Coronary artery (tissue), 2 donors: ENCODE results near the gene MMP1.

Experiments used
- DNase-seq: peaks from one replicate; pipeline ENCODE4 v3.0.0-alpha.2; 2017; ENCODE audit warnings: low spot score
- H3K27ac ChIP-seq, 2 donors: fragments of 200-600 bp; sonication (generic); one replicate each; pipeline ENCODE4 v1.5.1; 2016 to 2019
- H3K4me3 ChIP-seq: fragments of 200-600 bp; sonication (generic); 2 replicates; pipeline ENCODE4 v1.5.1; 2016; ENCODE audit warnings: mild to moderate bottlenecking, moderate library complexity
- TF ChIP-seq, protein P1 (sequence below): fragments of 200-600 bp; sonication (generic); IDR thresholded peaks from one replicate; pipeline ENCODE4 v1.5.1; 2019; ENCODE audit warnings: antibody characterized with exemption

Gene MMP1

DNA sequence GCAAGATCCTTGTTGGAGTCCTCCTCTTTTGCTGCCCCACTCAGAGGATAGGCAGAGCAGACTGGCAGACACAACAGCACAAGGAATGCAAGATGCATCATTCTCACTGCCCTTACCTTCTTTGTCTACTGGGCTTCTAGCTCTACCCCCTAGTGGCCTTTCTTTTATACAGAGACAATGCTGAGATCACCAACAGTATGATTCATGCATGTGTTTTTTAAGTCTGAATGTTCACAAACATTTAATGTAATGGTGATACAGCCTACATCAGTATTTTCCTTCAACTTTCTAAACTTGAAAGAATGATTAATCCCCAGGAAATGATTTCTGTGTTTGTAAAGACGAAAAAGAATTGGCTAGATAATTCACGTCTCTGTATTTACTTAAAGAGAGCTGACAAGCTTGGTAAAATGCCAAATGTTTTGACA lies 17.5 kb downstream of the MMP1 start, which contains the start of gene MMP10:
MMP10 (minus strand) TSS at position 138 of the 428 bp plus-strand sequence; CDS start at position 101, 37 bp downstream.
- Histone ChIP-seq H3K4me3 (no peak within 1 kb of the TSS), H3K27ac (no peak within 1 kb of the TSS)
- DNase-seq, result no peak
- TF ChIP-seq, protein P1, sequence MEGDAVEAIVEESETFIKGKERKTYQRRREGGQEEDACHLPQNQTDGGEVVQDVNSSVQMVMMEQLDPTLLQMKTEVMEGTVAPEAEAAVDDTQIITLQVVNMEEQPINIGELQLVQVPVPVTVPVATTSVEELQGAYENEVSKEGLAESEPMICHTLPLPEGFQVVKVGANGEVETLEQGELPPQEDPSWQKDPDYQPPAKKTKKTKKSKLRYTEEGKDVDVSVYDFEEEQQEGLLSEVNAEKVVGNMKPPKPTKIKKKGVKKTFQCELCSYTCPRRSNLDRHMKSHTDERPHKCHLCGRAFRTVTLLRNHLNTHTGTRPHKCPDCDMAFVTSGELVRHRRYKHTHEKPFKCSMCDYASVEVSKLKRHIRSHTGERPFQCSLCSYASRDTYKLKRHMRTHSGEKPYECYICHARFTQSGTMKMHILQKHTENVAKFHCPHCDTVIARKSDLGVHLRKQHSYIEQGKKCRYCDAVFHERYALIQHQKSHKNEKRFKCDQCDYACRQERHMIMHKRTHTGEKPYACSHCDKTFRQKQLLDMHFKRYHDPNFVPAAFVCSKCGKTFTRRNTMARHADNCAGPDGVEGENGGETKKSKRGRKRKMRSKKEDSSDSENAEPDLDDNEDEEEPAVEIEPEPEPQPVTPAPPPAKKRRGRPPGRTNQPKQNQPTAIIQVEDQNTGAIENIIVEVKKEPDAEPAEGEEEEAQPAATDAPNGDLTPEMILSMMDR, result no peak

DNA sequence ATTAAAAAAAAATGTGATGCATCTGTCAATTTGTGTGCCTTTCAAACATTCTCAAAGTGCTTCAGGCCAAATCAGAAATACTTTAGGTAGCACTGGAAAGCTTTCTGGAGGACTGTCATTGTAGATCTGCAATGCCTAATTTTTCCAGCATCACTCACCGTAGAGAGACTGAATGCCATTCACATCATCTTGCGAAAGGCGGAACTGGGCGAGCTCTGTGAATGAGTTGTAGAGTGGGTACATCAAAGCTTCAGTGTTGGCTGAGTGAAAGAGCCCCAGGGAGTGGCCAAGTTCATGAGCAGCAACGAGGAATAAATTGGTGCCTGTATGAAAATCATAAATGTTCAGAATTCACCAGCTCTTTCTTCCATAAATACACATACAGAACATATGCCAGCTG lies 21.5 kb downstream of the MMP1 start:
- DNase-seq, result no peak
- TF ChIP-seq, protein P1, result no peak
- Histone ChIP-seq H3K4me3 (no peak overlapping the region), H3K27ac (no peak overlapping the region)

DNA sequence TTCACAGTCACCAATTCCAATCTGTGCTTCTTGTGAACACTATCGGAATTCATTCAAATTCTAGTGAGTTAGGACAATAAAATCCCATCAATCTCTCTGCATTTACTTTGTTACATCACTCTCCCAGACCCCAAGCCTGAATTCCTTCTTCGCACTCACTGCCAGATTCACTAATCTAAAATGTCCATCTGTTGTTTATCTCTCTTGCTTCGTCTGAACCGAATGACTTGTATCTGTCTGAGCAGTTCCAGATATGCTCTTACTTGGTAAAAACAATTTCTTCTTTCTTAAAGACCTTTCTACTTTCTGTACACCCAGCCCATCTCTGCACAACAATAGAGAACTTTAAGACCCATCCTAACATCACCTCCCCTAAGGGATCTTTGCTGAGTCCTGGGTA lies 24.6 kb downstream of the MMP1 start:
- Histone ChIP-seq H3K27ac (no peak overlapping the region), H3K4me3 (no peak overlapping the region)
- DNase-seq, result no peak
- TF ChIP-seq, protein P1, result no peak

- Histone ChIP-seq H3K27ac (no peak overlapping the region), H3K4me3 (no peak overlapping the region)
- no peak for DNase-seq
- TF ChIP-seq, protein P1, result no peak
Observed at GRCh38 chr11:102771351-102771750, 26.6 kb downstream of the MMP1 start.

GRCh38 chr11:102770191-102770590 lies 27.8 kb downstream of the MMP1 start:
- Histone ChIP-seq H3K4me3 (no peak overlapping the region), H3K27ac (no peak overlapping the region)
- DNase-seq, result no peak
- TF ChIP-seq, protein P1, result no peak

DNA sequence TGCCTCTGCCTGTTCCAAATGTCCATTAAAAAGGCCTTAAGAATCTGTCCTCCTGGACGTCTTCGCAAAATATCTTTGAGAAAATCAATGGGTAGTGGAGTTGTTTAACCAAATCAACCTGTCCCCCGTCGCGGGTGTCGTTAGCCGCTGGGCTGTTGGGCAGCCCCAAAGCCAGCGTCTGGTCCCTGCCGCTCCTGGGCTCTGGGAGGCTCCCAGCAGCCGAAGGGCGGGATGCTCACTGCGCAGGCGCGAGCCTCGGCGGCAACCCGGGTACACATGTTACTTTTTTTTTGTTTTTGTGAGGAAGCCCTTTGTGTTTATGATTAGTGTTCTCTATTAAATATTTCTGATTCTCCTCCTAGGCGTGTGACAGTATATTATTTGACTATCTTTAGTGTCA lies 30.2 kb downstream of the MMP1 start:
- H3K4me3 ChIP-seq, result no peak overlapping the region
- no peak overlapping the region for H3K27ac ChIP-seq
- TF ChIP-seq, protein P1, result no peak
- DNase-seq, result no peak

- no peak overlapping the region for H3K4me3 ChIP-seq
- TF ChIP-seq, protein P1, result no peak
- H3K27ac ChIP-seq, result no peak overlapping the region
- DNase-seq, result no peak
Observed at GRCh38 chr11:102763440-102763839, 34.5 kb downstream of the MMP1 start.
